H9 (cell line): Measurements from ENCODE around the gene INPP5B. TPM values are rescaled to one million over a fixed set of nuclear protein-coding genes. Genes with fewer than 3 reads are reported as not detected.

Experiments used
- DNase-seq: peaks from one replicate; pipeline ENCODE4 v3.0.0-alpha.2; 2017
- H2AFZ ChIP-seq: one replicate; pipeline ENCODE4 v1.6.1; 2013; ENCODE audit warnings: mild to moderate bottlenecking, low read length, control low read depth, moderate library complexity
- H2AK5ac ChIP-seq: 2 replicates; pipeline ENCODE4 v1.6.1; 2013; ENCODE audit warnings: low read length, control low read depth, mixed read lengths; ENCODE audit not compliant: insufficient read length
- H2BK120ac ChIP-seq: one replicate; pipeline ENCODE4 v1.6.1; 2013; ENCODE audit warnings: low read depth, mild to moderate bottlenecking, low read length, control low read depth, inconsistent platforms; ENCODE audit not compliant: poor library complexity, severe bottlenecking
- H2BK12ac ChIP-seq: 2 replicates; pipeline ENCODE4 v1.6.1; 2013; ENCODE audit warnings: low read length, control low read depth, mixed read lengths, low read depth; ENCODE audit not compliant: insufficient read length
- H2BK15ac ChIP-seq: 2 replicates; pipeline ENCODE4 v1.6.1; 2013; ENCODE audit warnings: low read depth, low read length, control low read depth
- H2BK20ac ChIP-seq: one replicate; pipeline ENCODE4 v1.6.1; 2013; ENCODE audit warnings: low read depth, mild to moderate bottlenecking, low read length, control low read depth, inconsistent platforms; ENCODE audit not compliant: poor library complexity, severe bottlenecking
- H2BK5ac ChIP-seq: 2 replicates; pipeline ENCODE4 v1.6.1; 2013; ENCODE audit warnings: low read length, control low read depth, mixed read lengths; ENCODE audit not compliant: insufficient read length
- H3K14ac ChIP-seq: 2 replicates; pipeline ENCODE4 v1.6.1; 2013; ENCODE audit warnings: low read length, control low read depth; ENCODE audit not compliant: insufficient read depth
- H3K18ac ChIP-seq: 2 replicates; pipeline ENCODE4 v1.6.1; 2013; ENCODE audit warnings: low read depth, mild to moderate bottlenecking, mixed read lengths, low read length, control low read depth; ENCODE audit not compliant: insufficient read length
- H3K23ac ChIP-seq: 2 replicates; pipeline ENCODE4 v1.6.1; 2013; ENCODE audit warnings: low read length, control low read depth, mixed read lengths, low read depth; ENCODE audit not compliant: insufficient read length
- H3K23me2 ChIP-seq: 2 replicates; pipeline ENCODE4 v1.6.1; 2013; ENCODE audit warnings: low read depth, mild to moderate bottlenecking, mixed read lengths, low read length, control low read depth; ENCODE audit not compliant: insufficient read length, poor library complexity, severe bottlenecking
- H3K27ac ChIP-seq: 2 replicates; pipeline ENCODE4 v1.5.1; 2013; ENCODE audit warnings: low read length, control low read depth, mixed read lengths, low read depth; ENCODE audit not compliant: insufficient read length
- H3K27me3 ChIP-seq: 2 replicates; pipeline ENCODE4 v1.6.1; 2013; ENCODE audit warnings: low read length, control low read depth, inconsistent platforms; ENCODE audit not compliant: insufficient read depth
- H3K4ac ChIP-seq: 2 replicates; pipeline ENCODE4 v1.6.1; 2013; ENCODE audit warnings: low read depth, mild to moderate bottlenecking, control low read depth, inconsistent platforms, low read length, moderate library complexity
- H3K4me1 ChIP-seq: 2 replicates; pipeline ENCODE4 v1.6.1; 2013; ENCODE audit warnings: low read length, control low read depth, inconsistent platforms; ENCODE audit not compliant: insufficient read depth
- H3K4me2 ChIP-seq: 2 replicates; pipeline ENCODE4 v1.6.1; 2013; ENCODE audit warnings: low read length, control low read depth, mixed read lengths; ENCODE audit not compliant: insufficient read length, insufficient read depth
- H3K56ac ChIP-seq: 2 replicates; pipeline ENCODE4 v1.6.1; 2013; ENCODE audit warnings: low read depth, mild to moderate bottlenecking, mixed read lengths, low read length, control low read depth; ENCODE audit not compliant: insufficient read length
- H3K79me1 ChIP-seq: 2 replicates; pipeline ENCODE4 v1.6.1; 2013; ENCODE audit warnings: low read depth, mild to moderate bottlenecking, moderate library complexity, low read length, control low read depth, inconsistent platforms; ENCODE audit not compliant: insufficient read depth, poor library complexity, severe bottlenecking
- H3K79me2 ChIP-seq: 2 replicates; pipeline ENCODE4 v1.6.1; 2013; ENCODE audit warnings: low read length, control low read depth, inconsistent platforms; ENCODE audit not compliant: insufficient read depth
- H3K9ac ChIP-seq: 2 replicates; pipeline ENCODE4 v1.6.1; 2013; ENCODE audit warnings: low read length, control low read depth, mixed read lengths; ENCODE audit not compliant: insufficient read length; ENCODE audit errors: extremely low read depth
- H3K9me3 ChIP-seq: one replicate; pipeline ENCODE4 v1.6.1; 2013; ENCODE audit warnings: low read depth, low read length, inconsistent platforms; ENCODE audit not compliant: control insufficient read depth
- H3T11ph ChIP-seq: one replicate; pipeline ENCODE4 v1.6.1; 2013; ENCODE audit warnings: mild to moderate bottlenecking, low read length, control low read depth, inconsistent platforms
- H4K20me1 ChIP-seq: one replicate; pipeline ENCODE4 v1.6.1; 2013; ENCODE audit not compliant: control insufficient read depth, insufficient read length, insufficient read depth
- H4K5ac ChIP-seq: 2 replicates; pipeline ENCODE4 v1.6.1; 2013; ENCODE audit warnings: low read depth, mild to moderate bottlenecking, mixed read lengths, low read length, control low read depth; ENCODE audit not compliant: insufficient read length
- H4K8ac ChIP-seq: replicated peaks from 2 replicates; pipeline ENCODE4 v1.6.1; 2013; ENCODE audit warnings: low read length, control low read depth, mixed read lengths, low read depth; ENCODE audit not compliant: insufficient read length
- H4K91ac ChIP-seq: 2 replicates; pipeline ENCODE4 v1.6.1; 2013; ENCODE audit warnings: low read depth, mild to moderate bottlenecking, moderate library complexity, mixed read lengths, low read length, control low read depth; ENCODE audit not compliant: insufficient read length
- H3K27ac Mint-ChIP-seq, 3 experiments: 2 replicates in 2 of 3; 3 replicates in 1 of 3; pipeline ENCODE4 v1.8.0; 2020 to 2021; ENCODE audit warnings: mixed read lengths in 3 of 3, mild to moderate bottlenecking in 1 of 3, moderate library complexity in 1 of 3
- H3K27me3 Mint-ChIP-seq: 2 replicates; pipeline ENCODE4 v1.8.0; 2021; ENCODE audit warnings: low read depth, mild to moderate bottlenecking, moderate library complexity, mixed read lengths
- H3K36me3 Mint-ChIP-seq, 3 experiments: 2 replicates in 2 of 3; 3 replicates in 1 of 3; pipeline ENCODE4 v1.8.0; 2020 to 2021; ENCODE audit warnings: low read depth in 3 of 3, mixed read lengths in 3 of 3; ENCODE audit not compliant: insufficient read depth in 1 of 3
- H3K4me1 Mint-ChIP-seq, 2 experiments: 2 replicates each; pipeline ENCODE4 v1.8.0; 2020; ENCODE audit warnings: mixed read lengths in 2 of 2
- H3K4me3 Mint-ChIP-seq, 2 experiments: 2 replicates in 1 of 2; 3 replicates in 1 of 2; pipeline ENCODE4 v1.8.0; 2020 to 2021; ENCODE audit warnings: mild to moderate bottlenecking in 2 of 2, mixed read lengths in 2 of 2, moderate library complexity in 1 of 2
- H3K9me3 Mint-ChIP-seq, 2 experiments: 2 replicates in 1 of 2; 3 replicates in 1 of 2; pipeline ENCODE4 v1.8.0; 2020; ENCODE audit warnings: mild to moderate bottlenecking in 2 of 2, mixed read lengths in 2 of 2, moderate library complexity in 1 of 2
- CTCF ChIP-seq: fragments of 200-600 bp; sonication (generic); conservative IDR thresholded peaks from 3 replicates; pipeline ENCODE4 v1.8.0; 2021; ENCODE audit warnings: antibody characterized with exemption, mild to moderate bottlenecking
- WGBS: extraction: QIAGEN DNeasy Blood & Tissue Kit; methylation state at CpG from one replicate; pipeline ENCODE4 v1.1.7; 2013; ENCODE audit warnings: missing lambda C conversion rate, low lambda C conversion rate, mixed read lengths; ENCODE audit not compliant: insufficient read length; ENCODE audit errors: extremely low coverage; 5-methylcytosine and 5-hydroxymethylcytosine counted together
- total RNA-seq: library from RNA; stranded (reverse); gene quantifications from 2 replicates; pipeline ENCODE4 v1.2.1, GENCODE V29; 2021

The INPP5B gene
- total RNA-seq, 1 experiment from 2014 or later: 28.2 TPM

GRCh38 chr1:37884145-37884544, 62.7 kb downstream of the INPP5B start:
- no peaks in the 10 kb centered on the region for H4K20me1 ChIP-seq
- H3K36me3 Mint-ChIP-seq: peaks cover 7 to 75% (median 65%) of the 10 kb centered on the region in 3 experiments; a peak in 6 of 7 replicates

More at GRCh38 chr1:37884145-37884544, 62.7 kb downstream of the INPP5B start:
- Histone ChIP-seq H3K4me2 (no peak overlapping the region), H4K91ac (no peak overlapping the region), H3K56ac (no peak overlapping the region), H3K79me1 (no peaks in the 10 kb centered on the region), H3K23ac (no peak overlapping the region), H4K5ac (no peak overlapping the region), H2BK5ac (no peak overlapping the region), H3K9ac (no peak overlapping the region), H3K23me2 (no peaks in the 10 kb centered on the region), H3K9me3 (no peaks in the 10 kb centered on the region), H3K14ac (no peak overlapping the region), H2AFZ (no peak overlapping the region), H2BK20ac (no peak overlapping the region), H3K79me2 (no peaks in the 10 kb centered on the region), H2BK120ac (no peak overlapping the region), H2AK5ac (no peak overlapping the region), H3K4me1 (no peaks in the 10 kb centered on the region), H3K27ac (no peak overlapping the region), H3K18ac (no peak overlapping the region), H4K8ac (no peak overlapping the region), H3T11ph (no peak overlapping the region), H2BK12ac (no peak overlapping the region), H3K4ac (no peak overlapping the region), H2BK15ac (no peak overlapping the region), H3K27me3 (no peaks in the 10 kb centered on the region)
- no peak overlapping the region; a peak in 1 of 7 replicates for H3K27ac Mint-ChIP-seq
- no peak for DNase-seq
- no peak overlapping the region for H3K4me3 Mint-ChIP-seq
- no peaks in the 10 kb centered on the region for H3K4me1 Mint-ChIP-seq
- no CpG with 5 or more reads among the region's 3 CpGs for WGBS
- TF ChIP-seq CTCF: no peak
- H3K27me3 Mint-ChIP-seq: no peaks in the 10 kb centered on the region
- no peaks in the 10 kb centered on the region for H3K9me3 Mint-ChIP-seq
